ENCODE results near the gene EPB41L5.
"Not testable (repeated sequence)": the region's sequence is repeated elsewhere in the genome, so short reads cannot be mapped to it uniquely, and the experiment has no call there.

EPB41L5 gene

GRCh38 chr2:120029672-120030640 lies 17.1 kb downstream of the EPB41L5 start:
- DNase-seq (ENCODE audit: extremely low read depth in 1 of 2, low read depth in 1 of 2): no peak

GRCh38 chr2:120032297-120032696 lies 19.4 kb downstream of the EPB41L5 start:
- DNase-seq (ENCODE audit: extremely low read depth in 1 of 2, low read depth in 1 of 2): no peak

GRCh38 chr2:120034027-120034426 lies 21.1 kb downstream of the EPB41L5 start:
- no peak for DNase-seq (ENCODE audit: extremely low read depth in 1 of 2, low read depth in 1 of 2)

- no peak for DNase-seq (ENCODE audit: extremely low read depth in 1 of 2, low read depth in 1 of 2)
Observed at GRCh38 chr2:120034621-120035020, 21.7 kb downstream of the EPB41L5 start.

- DNase-seq (ENCODE audit: extremely low read depth in 1 of 2, low read depth in 1 of 2): no peak
Observed at GRCh38 chr2:120036145-120036544, 23.3 kb downstream of the EPB41L5 start.

GRCh38 chr2:120037995-120038541 lies 25.2 kb downstream of the EPB41L5 start:
- no peak for DNase-seq (ENCODE audit: extremely low read depth in 1 of 2, low read depth in 1 of 2)

GRCh38 chr2:120042359-120042758 lies 29.5 kb downstream of the EPB41L5 start:
- no peak for DNase-seq (ENCODE audit: extremely low read depth in 1 of 2, low read depth in 1 of 2)

GRCh38 chr2:120044336-120044735 lies 31.5 kb downstream of the EPB41L5 start:
- no peak for DNase-seq (ENCODE audit: extremely low read depth in 1 of 2, low read depth in 1 of 2)

GRCh38 chr2:120045775-120046174 lies 32.9 kb downstream of the EPB41L5 start:
- not testable (repeated sequence) for DNase-seq (ENCODE audit: extremely low read depth in 1 of 2, low read depth in 1 of 2)

- DNase-seq (ENCODE audit: extremely low read depth in 1 of 2, low read depth in 1 of 2): not testable (repeated sequence)
Observed at GRCh38 chr2:120046252-120046651, 33.4 kb downstream of the EPB41L5 start.

- DNase-seq (ENCODE audit: extremely low read depth in 1 of 2, low read depth in 1 of 2): no peak
Observed at GRCh38 chr2:120052597-120052996, 39.7 kb downstream of the EPB41L5 start.

- DNase-seq (ENCODE audit: extremely low read depth in 1 of 2, low read depth in 1 of 2): no peak
Observed at GRCh38 chr2:120053891-120054290, 41.0 kb downstream of the EPB41L5 start.

- DNase-seq (ENCODE audit: extremely low read depth in 1 of 2, low read depth in 1 of 2): no peak
Observed at GRCh38 chr2:120059483-120059882, 46.6 kb downstream of the EPB41L5 start.

- no peak for DNase-seq (ENCODE audit: extremely low read depth in 1 of 2, low read depth in 1 of 2)
Observed at GRCh38 chr2:120060088-120060623, 47.3 kb downstream of the EPB41L5 start.

- no peak for DNase-seq (ENCODE audit: extremely low read depth in 1 of 2, low read depth in 1 of 2)
Observed at GRCh38 chr2:120064664-120065063, 51.8 kb downstream of the EPB41L5 start.

- DNase-seq (ENCODE audit: extremely low read depth in 1 of 2, low read depth in 1 of 2): no peak
Observed at GRCh38 chr2:120066800-120067547, 54.1 kb downstream of the EPB41L5 start.

GRCh38 chr2:120068040-120068658 lies 55.3 kb downstream of the EPB41L5 start:
- DNase-seq (ENCODE audit: extremely low read depth in 1 of 2, low read depth in 1 of 2): not testable (repeated sequence)

GRCh38 chr2:120075545-120075944 lies 62.7 kb downstream of the EPB41L5 start:
- DNase-seq (ENCODE audit: extremely low read depth in 1 of 2, low read depth in 1 of 2): no peak

- DNase-seq (ENCODE audit: extremely low read depth in 1 of 2, low read depth in 1 of 2): no peak
Observed at GRCh38 chr2:120077896-120078295, 65.0 kb downstream of the EPB41L5 start.

- DNase-seq (ENCODE audit: extremely low read depth in 1 of 2, low read depth in 1 of 2): no peak
Observed at GRCh38 chr2:120079647-120080046, 66.8 kb downstream of the EPB41L5 start.

- no peak for DNase-seq (ENCODE audit: extremely low read depth in 1 of 2, low read depth in 1 of 2)
Observed at GRCh38 chr2:120091436-120091835, 78.6 kb downstream of the EPB41L5 start.
